Activated gamma-delta T cell treated with Interleukin-2 at 50 U/mL for 16 hours (primary cell): Measurements from ENCODE around the gene MEOX2.

ENCODE experiments used
- DNase-seq: peaks from one replicate; pipeline ENCODE4 v3.0.0-alpha.2; 2020

MEOX2 gene

DNA sequence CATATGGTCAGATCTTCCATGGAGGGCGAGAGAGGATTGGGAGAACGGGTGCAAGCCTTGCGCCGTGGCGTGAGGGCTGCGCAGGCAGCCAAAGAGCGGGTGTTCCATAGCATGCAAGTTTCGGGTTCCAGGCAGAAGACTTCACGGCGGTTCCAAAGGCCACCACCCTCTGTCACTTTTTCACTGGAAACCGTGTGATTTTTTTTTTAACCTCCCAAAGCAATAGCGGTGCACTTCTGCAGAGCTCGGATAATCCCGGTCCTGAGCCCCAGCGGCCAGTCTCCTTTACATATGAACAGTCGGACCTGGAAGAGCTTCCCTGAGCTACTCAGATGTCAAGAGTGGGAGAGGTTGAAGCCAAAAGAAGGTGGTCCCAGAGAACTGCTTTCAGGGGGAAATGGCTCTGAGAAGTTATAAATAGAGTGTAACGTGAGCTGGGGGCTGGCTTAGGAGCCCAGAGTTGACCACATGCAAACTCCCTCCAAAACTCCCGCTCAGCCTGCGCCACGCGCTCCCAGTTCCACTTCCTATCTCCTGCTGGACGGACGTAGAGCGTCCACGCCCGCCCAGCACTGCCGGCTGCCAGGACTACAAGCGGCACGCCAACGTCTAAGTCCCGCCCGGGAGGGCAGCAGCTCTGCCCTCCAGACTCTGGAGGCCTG lies at the start of gene MEOX2:
Gene MEOX2 (minus strand): TSS at position 389 of the 662 bp plus-strand sequence. CDS start 281 bp downstream, at position 108.
- no peak for DNase-seq

DNA sequence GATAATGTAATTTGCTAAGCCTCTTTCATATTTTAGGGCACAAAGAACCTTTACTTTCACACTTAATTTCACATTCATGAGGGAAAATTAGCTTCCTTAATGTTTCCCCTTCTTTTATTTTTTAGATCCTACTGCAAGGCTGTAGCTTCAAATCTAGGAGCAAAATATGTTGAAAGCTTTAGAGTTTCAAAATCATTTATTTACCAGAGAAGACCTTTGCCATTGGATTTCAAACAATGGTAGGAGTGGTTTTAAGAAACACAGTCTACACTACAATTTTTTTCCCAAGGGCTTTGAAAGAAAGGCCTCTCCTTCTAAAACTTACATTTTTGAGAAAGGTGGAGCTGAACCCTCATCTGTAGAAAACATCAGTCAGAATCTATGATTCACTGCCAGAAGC lies 43.3 kb upstream of the MEOX2 start:
- DNase-seq = no peak

DNA sequence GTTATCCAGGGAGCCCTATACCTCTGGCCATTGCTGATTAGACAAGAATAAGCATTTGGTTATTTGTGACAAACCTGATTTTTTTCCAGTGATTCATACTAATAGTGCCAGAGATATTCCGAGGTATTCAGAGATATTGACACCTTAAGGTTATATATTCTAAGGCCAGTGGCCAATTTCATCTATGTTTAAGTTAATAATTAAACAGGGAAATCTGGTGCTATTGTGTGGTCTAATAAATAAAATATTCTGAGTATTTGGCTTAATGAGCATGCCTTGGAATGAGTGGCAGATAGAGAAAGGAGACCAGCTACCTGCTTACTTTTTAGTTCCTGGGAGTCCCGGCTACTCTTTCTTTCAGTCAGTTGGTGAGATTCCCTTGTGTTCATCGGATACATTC lies 38.6 kb upstream of the MEOX2 start:
- no peak for DNase-seq

DNA sequence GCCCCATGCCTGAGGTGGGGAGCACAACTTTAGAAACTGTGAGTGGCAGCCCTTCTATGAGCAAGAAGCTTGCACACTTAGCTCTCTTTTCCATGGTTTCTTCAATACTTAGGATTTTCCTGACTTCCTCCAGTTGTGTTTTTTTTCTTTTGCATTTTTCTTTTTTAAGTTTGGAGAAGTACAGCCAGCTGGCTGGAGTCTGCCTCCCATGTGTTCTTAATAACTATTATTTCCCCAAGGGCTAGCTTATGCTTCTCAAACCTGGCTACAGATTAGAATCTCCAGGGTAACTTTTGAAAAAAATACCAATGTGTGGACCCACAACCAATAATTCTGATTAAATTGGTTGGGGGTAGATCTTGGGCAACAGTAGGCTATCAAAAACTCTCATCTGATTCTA lies 37.4 kb upstream of the MEOX2 start:
- DNase-seq = no peak

DNA sequence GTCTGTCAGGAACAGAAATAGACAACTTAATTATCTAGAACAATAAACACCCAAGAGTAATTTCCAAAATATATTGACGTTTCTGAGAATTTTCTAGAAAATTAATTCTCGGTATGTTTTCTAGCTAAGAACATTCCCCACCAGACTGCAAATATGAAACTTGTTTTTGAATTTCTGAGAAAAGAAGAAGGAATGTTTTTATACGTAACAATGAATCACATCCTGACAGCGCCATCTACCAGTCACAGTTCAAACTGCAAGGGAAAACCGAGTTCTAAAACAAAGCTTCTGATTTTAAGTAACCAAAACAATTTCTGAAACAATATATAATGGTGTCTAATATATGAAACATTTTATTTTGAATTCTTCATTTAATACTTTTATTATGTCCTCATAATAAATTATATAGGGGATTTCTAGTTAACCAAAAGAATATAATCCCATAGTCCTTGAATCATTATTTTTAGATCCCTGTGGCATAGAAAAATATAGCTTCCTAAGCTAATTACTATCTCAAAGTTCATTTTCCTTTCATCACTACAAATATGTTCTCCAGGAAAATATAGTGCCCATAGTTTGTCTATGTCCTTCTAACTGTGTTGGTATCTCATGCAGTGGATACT lies 34.5 kb upstream of the MEOX2 start:
- no peak for DNase-seq

DNA sequence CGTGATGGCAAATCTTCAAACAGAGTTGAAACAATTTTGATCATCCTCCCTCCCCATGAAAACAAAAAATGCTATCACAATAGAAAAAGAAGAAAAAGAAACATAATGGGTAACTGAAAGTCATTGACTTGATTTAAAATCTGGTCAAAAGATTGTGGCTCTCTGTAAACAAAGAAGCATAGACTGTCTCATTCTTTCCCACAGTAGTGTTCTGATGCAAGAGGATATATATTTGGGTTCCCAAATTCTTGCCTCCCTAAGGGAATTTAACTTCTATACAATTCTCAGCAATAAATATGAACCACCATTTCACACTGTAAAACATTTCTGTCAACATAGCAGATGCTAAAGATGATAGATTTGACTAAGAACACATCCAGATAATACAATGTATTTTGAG lies 32.8 kb upstream of the MEOX2 start:
- no peak for DNase-seq

DNA sequence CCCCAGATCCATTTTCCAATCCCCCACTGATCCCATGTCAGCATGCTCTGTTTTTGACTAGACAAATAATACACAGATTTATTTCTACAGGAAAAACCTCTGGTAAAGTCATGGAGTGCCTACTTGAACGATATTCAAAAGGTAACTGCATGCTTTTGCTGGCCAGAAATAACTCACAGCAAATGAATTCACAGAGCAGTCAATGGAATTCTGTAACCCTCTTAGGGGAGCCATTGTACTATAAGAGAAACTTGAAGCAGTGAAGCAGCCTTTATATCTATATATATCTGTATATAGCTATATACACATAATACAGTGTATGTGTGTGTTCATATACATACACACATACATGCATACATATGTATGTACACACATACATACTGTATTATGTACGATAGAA lies 29.0 kb upstream of the MEOX2 start:
- no peak for DNase-seq

DNA sequence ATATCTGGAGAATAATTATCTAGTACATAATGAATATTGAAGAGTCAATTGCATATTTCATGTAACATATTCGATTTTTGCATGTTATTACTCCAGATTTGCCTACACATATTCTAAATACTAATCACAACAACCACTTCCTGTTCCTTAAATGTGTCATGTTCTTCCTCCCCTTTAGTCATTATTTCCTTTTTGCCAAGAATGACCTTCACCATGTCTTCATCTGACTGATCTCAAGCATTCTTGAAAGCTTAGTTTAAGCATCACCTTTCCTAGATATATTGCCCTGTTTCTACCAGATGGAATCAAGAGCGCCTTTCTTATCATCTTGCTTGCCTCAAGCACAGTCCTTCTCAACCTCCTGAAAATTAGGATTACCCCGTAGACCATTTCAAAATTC lies 23.5 kb upstream of the MEOX2 start:
- DNase-seq = no peak

DNA sequence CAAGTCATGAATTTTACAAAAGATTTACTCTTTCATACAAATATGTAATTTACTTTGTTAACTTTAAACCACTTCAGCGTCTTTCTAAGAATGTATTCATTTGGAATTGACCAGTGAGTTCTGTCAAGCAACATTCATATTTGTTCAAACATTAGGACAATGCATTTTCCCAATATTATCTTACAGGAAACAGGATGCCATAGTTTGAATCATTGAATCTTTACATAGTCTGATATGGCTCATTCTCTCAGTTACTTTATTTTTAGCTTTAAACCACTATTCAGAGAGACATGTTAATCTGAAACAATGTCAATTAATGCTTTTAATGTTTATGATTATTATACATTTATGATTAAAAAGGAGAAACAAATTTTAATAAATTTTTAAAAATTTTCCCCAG lies 21.1 kb upstream of the MEOX2 start:
- DNase-seq = no peak

DNA sequence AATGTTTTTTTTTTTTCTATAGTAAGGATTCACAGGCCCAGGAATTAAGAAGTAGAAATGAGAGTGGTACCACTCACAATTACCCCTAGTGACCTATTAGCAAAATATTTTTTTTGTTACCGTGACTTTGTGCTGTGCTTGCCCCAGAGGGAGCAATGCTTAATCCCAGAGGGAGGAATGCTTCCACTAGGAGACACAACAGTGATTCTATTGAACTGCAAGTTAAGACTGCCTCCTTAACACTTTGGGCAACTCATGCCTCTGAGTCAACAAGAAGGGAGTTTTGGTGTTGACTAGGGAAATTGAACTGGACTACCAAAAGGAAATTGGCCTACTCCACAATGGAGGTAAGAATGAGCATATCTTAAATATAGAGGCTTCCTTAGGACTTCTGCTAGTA lies 17.2 kb upstream of the MEOX2 start:
- DNase-seq = no peak

DNA sequence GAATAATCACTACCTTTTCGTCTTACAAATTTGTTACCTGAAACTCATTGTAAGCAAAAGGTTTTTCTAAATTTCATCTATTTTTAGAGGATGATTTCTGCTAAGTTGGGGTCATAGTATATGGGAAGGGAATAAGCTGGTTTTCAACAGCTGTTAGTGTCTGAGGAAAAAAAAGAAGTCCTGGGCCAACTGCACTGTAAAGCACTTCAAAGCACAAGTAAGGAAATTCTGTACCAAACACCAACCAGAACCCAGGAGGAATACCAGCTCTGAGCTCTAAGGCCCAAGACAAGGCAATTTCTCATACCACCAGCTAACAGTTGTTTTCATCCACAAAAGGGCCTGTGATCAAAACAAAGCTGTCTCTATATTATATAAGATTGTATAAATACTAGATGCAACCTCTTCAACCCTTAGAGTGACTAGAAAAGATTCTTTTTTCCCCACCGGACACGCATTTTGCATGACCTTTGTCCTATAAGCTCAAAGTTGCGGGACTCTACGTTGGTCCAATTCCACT lies 6.1 kb upstream of the MEOX2 start:
- no peak for DNase-seq

DNA sequence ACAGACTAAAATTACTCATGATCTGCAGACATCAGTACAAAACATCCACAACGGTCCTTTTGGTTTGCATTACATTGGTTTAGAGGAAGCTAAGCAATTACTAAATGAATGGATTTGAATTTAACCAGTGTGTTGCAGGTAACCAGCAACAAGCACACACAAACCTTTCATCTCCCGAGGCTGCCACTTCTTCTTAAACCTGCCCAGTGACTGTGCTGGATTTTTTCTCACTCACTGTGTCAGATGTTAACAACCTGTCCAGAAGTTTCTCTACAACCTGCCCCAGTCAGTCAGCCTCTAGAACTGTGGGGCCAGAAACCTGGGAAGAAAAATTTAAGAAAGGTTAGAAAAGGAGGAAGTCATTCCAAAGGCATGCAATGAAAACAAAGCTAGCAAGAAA lies 2.4 kb upstream of the MEOX2 start:
- DNase-seq = no peak

DNA sequence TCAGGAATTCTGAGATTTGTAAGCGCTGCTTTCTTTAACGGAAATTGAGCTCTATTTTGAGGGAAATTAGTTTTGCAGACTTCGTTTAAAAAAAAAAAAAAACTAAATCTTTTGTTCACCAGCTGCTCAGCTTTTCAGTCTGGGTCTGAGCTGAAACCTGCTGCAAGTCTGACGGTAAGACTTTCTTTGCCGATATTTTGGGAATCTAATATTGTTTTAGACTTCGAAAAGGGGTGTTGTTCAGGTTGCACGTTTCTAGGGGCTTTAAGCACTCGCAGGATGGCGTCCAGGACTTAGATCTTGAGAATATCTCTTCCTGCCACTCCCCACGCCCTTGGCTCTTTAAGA lies 1.8 kb upstream of the MEOX2 start:
- no peak for DNase-seq

DNA sequence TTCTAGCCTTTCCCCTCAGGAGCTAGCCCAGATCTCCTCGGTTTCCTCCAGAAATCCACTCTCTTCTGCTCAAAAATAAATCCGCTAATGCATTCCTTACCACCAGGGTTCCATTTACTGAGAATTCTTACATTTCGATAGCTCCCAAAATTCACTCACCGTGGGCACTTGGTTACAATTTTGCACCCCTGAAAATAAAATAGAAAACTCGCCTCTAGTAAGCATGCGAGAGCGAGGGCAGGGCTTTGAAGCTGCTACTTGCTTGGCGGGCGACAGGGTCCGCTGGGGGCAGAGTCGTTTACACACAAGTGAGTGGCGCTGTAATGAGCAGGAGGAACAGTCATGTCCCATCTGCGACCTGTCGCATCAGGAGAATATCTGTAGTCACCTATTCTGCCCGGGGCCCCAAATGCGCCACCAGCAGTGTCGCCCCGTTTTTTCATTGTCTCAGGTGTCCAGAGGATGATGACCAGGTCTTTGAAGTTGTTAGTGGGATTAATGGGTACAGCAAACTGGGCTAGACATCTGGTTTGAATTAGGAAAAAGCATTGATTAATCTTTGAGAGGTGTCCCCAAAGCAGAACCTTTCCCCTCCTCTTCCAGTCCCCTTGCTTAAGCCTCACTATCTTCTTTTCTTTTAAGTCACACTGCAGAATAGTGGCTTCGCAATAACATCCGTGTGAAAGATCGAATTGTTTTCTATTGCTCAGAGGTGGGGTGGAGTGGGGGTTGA lies 1.2 kb upstream of the MEOX2 start:
- no peak for DNase-seq

DNA sequence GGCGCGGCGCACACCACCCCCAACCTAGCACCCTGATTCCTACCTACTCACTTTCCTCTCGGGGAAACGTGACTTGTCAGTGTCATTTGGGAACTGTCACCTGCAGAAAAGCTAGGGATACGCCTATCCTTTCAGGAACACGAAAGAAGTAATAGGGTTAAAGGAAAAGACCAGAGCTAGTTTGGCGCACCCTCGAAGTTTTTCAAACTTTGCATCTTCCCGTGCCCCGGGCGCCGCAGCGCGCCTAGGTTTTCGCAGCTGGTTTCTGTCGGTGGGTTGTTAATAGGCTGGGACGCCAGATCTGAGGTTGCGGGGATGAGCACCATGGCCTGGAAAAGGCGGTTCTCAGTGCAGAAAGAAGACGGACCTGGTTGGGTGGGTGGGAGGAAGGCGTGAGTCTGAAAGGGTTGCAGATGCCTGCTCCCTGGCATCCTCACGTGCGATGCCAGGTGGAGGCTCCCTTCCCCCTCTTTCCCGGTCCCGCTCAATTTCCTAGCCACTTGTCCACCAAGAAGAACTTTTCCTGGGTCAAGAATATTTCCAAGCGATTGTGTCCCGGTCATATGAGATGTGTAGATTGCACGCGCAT lies 568 bp upstream of the MEOX2 start:
- DNase-seq = no peak

DNA sequence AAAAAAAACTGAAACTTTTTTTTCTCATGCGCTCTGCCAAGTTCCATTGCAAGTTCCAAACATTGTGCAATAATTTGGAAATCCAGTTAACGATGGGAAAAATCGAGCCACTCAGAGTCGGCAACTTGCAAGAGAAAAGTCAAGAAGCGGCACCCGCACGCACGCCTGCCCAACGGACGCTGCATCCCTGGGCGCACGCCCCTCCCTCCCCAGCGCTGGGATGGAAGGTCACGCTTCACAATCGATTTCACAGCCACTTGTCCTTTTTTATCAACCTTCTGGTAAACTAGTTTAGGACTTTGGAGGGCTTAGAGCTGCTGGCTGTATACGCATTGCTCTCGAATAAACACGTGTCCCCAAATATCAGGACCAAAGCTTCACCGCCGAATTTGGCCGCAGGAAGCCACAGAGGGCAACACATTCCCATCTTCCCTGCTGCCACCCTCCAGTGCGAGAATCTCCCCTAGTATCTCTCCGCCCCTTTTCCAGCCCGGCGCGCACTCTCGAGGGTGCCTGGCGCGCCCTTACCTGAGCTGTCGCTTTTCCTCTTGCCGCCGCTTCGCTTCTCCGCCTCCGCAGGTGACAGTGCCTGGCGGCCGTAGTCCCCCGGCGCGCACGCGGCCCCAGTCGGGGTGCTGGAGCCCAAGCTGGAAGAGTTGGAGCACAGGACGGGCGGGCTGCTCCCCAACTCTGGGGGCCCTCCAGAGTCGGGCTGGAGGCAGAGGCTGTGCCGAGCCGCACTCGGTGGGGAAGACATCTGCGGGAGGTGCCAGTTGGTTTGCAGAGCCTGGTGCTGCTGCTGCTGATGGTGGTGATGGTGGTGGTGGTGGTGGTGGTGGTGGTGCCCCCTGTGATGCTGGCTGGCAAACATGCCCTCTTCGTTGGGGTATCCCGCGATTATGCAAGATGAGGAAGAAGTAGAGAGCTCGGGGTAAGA lies 857 bp downstream of the MEOX2 start:
- DNase-seq = no peak

DNA sequence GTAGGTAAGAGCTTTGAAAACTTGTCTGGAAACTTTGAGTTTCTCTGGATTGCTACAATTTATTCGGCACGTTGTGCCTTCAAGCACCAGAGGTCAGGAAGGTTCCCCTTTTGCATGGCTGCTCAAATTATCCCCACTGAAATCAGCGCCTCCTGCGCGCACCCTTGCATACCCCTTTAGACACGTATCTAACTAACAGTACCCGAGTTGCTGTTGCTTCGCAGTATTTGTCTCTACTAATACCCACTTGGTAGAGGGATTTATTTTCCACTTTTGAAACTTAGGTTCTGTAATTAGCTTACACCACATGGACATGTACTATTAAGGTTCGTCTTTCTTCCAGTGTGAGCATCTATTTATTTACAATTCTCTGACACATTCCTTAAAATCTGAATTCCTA lies 1.6 kb downstream of the MEOX2 start:
- no peak for DNase-seq

DNA sequence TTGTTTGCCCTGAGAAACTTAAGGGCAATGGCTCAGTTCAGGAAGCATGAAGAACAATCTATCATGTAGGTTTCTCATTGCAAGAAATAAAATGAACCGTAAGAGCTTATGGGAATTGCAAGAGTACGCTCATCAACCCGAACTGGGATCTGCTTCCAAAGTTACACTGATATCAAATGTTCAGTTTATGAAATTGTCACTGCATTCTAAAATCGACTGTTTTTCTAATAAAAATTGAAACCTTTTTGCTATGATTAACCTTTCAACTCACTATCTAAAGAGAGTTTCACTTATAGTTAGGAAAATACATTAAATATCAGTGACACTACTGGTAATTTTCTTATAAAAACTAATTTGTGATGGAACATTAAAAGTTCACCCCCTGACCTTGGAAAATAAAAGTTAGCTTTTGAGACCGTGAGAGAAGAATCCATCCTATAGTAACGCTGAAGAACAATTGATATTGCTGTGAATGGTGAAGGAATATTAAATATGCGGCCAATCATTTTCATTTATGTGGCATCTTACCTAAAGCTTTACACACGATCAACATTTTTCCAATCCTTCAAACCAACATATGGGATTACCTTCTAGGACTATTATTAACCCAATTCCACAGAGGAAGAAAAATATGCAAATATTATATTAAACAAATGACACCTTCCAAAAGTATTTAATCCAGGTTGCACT lies 2.2 kb downstream of the MEOX2 start:
- no peak for DNase-seq

DNA sequence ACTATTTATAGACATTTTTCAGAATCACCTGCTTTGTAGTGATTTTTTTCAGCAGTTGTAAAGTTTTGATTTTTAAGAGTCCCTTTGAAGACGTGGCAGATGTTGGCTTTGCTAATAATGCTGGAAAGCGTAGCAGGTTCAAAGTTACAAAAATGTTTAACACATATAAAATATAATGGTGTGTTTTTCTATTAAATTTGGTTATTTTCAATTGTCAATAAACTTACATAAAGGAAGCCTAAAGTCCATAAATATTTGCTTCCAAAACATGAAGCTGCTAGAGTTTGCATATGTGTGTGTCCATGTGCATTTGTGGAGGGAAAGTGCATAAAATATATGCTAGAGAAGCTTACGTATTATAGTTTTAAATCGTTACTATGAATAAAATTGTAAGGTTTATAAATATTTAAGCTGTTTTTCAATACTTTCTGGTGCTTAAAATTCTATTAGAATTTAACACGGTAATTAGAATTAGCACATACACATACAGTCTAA lies 3.7 kb downstream of the MEOX2 start:
- no peak for DNase-seq

DNA sequence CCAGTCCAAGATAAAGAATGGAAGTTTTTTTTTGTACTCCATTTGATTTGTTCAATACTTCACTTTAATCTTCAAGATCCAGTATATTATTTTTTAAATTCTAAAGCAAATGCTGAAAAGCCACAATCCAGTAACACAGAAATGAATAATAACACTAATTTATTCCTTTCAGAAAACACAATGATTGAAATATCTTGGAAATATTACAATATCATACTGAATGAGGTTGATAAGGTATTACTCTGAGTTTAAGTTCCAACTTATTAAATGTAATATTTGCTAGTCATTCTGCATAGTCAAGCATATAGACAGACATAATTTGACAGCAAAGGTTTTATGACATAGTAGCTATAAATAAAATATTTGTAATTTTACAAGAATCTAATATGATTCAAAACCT lies 4.4 kb downstream of the MEOX2 start:
- no peak for DNase-seq

DNA sequence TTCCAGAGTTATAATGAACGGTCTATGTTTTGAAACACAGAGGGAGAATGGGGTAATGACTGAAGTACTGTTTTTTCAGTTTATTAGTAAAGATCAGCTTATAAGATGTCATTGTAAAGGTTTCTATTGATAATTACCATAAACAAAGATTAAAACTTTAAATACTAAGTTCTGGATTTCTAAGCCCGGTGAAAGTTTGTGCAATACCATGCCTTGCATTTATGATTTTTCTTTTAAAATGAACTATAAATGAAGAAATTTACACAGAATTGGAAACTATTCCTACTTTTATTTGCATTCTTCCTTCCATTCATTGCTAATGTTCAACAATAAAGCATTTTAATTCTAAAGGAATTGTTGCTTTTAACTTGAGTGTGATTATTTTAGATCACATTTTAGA lies 4.9 kb downstream of the MEOX2 start:
- no peak for DNase-seq

DNA sequence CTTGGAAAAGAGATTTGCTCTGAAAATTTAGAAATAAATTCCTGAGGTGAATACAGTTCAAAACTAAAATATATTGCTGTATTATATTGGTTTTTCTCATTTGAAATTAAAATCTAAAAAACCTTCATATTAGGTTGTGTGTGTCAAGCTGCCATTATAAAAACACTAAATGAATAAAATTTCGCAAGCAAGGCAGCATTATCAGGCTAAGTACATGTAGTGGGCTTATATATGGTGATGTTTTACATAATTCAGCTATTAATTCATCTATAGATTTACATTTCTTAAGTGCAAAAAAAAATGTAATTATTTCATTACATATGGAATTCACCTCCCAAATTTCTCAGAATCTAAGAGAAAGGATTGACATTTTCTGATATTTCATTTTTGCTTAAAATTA lies 5.3 kb downstream of the MEOX2 start:
- no peak for DNase-seq
